IPS-NIHi7 (cell line): Measurements from ENCODE around the gene THUMPD3.

Experiments used
- DNase-seq: peaks from one replicate; pipeline ENCODE4 v3.0.0; 2012; ENCODE audit warnings: mixed read lengths; ENCODE audit errors: extremely low spot score

THUMPD3 gene

DNA sequence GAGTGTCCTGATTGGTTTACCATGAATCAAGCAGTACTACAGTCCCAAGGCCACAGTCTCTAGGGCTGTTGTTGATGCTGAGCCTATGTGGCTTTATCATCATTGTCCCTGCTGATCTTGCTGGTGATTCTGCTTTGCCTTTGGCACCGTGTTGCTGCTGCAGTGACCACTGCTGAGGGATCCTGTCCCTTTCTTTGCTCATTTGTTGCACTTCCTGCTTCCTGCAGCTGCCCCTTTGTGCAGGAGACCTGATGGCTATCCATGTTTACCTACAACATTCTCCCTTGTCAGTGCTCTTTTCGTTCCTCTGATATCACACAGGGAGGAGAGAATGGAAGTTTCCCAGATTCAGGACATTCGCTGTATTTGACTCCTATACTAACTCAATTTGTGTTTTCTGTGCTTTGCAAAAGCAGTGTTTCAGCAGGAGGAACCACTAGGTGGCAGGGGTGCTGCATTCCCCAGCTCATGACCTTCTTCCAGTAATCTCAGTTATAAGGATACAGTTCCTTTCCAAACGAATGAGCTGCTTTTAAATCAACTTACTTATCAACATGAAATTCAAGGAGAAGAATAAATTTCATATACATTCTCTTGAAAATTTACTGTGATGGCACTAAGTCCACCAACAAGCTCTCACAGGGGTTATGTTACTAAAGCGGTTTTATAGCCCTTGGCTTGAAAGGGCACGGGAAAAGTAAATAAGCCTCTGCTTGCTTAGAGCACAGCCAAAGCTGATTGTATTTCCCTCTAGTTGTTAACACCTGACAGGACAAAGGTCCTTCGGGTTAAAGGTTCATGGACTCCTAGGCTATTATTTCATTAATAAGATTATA lies 9.7 kb upstream of the THUMPD3 start:
- peak; percentile 71 for DNase-seq

DNA sequence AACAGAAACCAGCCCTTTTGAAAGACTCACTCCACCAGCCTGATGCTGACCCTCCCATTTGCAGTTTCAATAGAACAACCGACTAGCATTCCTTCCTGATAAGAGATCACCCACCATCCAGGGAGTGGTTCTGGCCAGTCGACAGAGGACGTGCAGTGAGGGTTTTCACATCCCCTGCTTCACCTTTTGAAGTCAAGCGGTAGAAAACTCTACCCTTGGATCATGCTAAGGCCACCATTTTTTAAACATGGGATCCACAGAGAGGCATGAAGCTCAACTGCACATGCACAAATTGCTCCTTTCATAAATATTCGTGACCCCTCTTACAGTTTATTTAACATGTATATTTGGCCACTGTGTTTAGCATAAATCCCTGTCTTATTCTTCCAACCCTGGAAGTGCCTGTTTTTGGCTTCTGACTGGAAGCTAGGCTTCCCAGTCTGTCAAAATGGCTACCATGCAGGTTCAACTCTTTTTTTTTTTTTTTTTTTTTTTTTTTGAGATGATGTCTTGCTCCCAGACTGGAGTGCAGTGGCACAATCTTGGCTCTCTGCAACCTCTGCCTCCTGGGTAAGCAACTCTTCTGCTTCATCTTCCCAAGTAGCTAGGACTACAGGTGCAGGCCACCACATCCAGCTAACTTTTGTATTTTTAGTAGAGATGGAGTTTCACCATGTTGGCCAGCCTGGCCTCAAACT lies 1.0 kb upstream of the THUMPD3 start:
- no peak for DNase-seq

DNA sequence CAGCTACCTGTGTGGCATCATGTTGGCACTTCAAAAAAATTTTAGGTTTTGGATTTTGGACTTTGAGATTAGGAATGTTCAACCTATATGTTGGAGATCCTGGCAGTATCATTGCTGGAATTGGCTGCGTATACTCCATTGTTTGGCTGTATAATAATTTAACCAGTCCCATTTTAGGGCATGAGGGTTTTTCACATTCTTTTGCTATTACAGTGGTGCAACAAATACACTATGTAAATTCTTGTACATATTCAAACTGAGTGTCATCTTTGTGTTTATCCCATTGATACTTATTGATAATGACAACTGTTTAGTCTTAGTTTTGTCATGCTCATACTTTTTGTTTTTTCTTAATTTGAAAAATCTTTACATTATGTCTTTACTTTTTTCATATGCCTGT lies 6.7 kb downstream of the THUMPD3 start:
- DNase-seq: no peak

DNA sequence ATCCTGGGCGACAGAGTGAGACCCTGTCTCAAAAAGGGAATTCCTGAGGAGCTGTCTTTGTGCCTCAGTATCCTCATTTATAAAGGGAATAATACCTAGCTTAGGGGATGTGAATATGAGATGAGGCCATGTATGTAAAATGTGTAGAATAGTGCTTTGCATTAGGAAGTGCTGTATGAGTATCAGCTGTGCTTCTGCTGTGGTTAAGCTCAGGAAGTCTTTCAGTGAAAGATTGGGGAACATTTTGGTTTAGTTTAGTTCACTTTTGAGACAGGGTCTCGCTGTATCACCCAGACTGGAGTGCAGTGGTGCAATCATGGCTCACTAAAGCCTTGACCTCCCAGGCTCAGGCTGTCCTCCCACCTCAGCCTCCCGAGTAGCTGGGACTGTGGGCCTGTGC lies 10.6 kb downstream of the THUMPD3 start:
- DNase-seq: no peak

DNA sequence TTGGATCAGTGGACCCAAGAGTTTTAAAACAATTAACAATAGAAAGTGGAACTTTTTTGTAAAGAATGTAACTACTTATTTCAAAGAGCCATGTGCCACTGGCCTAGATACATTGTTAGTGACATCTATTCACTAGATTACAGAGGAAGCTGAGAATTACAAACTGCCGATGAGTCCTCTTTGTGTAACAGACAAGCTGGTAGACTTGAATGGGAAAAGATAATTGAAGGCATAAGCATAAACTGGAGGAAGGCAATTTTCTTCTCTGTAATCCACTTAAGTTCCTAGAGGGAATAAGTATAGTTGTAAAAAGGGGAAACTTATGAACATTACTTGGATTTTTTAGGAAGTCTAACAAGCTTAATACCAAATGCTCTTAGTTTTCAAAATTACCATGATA lies 15.1 kb downstream of the THUMPD3 start:
- no peak for DNase-seq

DNA sequence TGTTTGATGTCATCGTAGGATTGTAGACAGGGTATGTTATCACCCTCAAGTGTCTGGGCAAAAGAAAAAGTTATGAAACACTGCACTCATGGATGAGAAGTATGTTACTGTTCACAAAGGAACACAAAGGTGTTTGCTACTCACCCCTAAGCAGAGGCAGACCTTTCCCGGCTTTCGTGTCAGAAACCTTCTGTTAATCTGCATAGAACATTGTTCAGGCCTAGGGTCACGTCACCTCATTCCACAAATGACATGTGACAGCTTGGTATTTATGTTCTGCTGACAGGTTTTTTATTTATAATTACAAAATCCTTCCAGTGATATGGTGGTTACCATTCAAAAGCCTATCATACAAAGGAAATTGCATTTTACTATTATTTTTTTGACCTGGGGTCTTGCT lies 16.5 kb downstream of the THUMPD3 start:
- DNase-seq: no peak

DNA sequence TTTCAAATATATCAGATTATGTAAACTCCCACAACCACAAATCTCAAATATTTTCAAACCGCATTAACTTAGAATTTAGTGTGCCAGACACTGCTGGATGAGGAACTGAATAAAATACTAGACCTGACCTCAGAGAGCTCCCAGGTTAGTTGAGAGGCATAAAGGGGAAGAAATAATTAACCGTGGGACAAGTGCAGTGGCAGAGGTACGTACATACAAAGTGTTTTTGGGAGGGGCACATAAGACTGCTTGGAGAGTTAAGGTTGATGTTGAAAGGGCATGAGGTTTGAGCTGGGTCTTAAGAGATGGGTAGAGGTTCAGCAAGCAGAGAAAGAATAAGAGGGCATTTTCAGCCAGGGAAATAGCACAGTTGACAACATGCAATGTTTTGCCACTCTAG lies 17.2 kb downstream of the THUMPD3 start:
- no peak for DNase-seq

DNA sequence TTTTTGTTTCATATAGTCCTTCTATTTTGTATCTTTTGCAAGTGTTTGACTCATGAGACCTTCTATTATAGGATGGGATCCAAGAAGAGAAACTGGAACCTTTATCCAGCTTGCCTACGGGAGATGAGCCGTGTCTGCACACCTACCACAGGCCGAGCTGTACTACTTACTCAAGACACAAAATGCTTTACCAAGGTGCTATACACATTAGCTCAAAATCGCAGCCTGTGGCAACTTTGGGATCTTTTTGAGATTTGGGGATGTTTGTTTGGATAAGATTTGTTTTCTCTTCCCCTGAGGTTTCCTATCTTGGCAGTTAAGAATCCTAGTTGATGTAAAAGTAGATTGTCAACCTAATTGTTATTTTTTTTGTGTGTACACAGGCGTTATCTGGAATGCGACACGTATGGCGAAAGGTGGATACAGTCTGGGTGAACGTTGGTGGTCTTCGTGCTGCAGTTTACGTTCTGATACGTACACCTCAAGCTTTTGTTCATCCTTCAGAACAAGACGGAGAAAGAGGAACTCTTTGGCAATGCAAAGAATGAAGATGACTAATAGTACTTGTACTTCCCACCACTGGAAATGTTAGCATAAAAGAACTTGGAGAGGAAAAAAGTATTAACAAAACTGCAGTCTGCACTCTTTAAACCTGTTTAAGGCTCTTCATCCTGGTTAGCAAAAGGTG lies 21.4 kb downstream of the THUMPD3 start:
- DNase-seq: no peak

DNA sequence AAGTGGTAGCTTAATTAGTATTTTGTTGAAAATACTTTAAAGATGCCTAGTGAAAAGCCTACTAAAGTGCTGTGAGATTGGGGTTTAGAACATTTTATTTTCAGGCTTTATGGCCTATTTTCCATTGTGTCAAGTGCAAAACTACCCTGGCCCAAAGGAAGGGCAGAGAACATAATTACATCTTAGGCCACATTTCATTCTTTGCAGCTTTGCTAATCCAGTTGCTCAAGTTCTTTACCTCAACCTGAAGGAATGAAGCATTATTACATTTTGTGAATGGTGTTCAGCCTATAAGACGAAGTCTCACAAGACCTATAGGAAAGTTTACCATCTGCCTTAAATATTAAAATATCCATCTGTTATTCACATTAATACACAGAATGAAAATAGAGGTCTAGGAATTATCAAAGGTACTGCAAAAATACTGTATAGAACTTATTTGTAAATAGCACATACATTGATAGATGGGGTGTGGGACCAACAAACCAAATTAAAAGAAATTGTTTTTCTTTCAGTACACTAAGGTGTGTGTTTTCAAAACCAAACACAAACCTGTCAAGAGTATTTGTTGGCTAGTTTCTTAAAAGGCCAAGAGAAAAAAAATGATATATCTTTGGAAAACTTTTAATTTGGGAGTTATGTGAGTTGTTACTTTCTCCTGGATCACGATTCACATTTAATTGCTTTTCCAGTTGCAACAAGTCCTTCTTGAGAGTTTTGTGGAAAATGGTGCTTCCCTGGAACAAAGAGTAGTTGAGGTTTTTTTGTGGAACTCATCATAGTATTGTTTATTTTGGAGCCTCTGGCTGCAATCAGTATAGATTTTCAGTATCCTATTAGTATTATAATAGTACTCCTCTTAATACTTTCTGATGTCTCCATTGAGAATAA lies 22.6 kb downstream of the THUMPD3 start:
- no peak for DNase-seq

DNA sequence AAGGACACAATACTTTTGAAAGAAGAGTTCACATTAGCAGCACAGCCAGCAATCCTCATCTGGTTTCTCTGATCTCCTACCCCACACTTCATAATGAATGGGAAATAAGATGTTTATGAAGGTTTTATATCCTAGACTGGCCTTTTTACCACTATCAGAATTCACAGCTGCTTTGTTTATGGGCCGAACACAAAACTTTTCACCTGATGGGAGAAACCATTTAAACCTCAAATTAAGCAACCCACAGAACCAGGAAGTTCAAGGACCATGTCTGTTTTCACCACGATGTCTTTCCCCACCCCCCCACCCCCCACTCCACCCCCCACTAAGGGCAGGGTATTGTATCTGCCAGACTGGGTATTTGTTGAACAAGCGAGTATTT lies 23.2 kb downstream of the THUMPD3 start:
- DNase-seq: no peak

DNA sequence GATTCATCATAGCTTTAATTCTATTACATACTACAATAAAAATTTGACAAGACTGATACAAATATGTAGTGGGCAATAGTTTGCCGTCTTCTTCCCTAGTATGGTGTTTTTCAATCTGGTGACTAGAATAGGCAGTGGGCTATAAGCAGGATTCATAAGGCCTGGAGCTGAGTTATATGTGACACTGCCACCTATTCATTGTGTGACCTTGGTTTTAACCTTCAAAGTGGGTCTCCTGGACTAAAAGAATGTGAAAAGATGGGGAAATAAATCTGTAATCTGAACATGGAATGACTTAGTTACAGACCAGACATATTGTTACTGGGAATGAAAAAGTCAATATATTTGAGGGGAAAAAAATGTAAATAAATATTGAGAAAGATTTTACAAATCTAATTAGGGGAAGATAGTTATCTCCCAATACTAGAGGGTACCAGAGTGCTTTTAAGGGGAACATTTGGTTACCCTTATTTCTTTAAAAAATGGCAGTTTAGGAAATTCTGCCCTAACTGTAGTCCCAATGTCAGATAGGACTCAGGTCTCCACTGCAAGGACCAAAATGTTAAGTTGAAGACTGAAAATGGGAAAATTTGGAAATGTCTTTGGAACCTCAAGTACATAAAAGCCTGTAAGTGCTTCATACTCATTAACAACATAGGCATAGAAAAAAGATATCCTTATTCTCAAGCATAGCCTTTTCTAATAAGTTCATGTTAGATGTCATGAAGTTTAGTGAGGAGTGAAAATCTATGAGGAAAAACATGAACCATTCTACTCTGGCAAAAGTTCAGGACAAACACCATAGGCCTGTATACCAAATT lies 23.9 kb downstream of the THUMPD3 start:
- DNase-seq: no peak

DNA sequence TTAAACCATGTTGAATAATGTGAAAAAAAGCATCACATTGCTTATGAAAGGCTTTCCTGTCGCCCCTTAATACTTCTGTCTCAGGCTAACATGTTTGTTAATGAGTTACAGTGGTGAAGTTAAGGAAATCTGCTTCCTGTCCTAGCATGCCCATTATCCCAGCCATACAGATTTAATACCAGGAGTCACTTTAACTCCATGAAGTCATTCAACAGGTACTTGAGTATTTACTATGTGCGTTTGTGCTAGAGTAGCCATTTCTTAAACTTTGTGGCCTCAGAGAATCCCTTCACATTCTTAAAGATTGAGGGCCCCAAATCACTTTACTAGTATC lies 24.4 kb downstream of the THUMPD3 start:
- DNase-seq: no peak

DNA sequence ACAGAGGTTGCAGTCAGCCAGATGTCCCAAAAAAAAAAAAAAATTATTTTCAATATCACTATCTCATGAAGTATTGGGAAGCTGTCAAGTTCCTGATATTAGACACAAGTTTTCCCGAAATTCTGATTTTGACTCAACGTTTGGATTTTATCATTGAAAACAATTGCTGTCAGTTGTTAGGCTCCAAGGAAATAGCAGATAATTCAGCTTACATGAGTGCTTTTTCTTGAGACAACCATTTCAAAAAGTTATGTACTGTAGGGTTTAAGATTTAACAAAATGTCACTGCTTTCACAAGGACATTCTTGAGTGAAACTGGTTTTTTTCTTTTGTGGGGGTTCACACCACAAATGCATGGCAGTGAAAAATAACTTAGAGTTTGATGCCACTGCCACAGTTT lies 25.3 kb downstream of the THUMPD3 start:
- no peak for DNase-seq

DNA sequence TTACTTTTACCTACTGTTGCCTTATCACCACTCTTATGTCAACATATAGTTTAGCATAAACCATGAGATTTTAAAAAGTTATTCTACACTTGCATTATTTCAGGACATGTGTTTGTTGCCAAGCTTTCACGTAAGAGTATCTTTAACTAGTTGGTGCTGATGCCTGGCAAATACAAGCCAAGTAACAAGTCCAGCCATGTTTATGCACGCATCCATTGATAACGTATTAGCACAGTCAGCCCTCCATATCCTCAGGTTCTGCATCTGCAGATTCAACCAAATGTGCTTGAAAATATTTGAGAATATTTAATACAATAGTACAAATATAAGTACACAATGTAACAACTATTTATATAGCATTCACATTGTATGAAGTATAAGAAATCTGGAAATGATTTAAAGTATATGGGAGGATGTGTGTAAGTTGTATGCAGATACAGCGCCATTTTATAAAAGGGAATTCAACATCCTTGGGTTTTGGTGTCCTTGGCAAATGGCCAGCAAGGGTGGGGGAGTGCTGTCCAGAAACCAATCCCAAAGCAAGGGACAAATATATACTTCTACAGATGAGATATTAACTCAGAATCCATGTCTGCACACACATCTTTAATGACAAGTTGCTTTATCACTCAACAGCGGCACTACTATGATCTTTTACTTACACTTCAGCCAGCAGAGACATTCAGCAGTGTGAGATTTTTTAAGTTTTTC lies 25.9 kb downstream of the THUMPD3 start:
- no peak for DNase-seq

DNA sequence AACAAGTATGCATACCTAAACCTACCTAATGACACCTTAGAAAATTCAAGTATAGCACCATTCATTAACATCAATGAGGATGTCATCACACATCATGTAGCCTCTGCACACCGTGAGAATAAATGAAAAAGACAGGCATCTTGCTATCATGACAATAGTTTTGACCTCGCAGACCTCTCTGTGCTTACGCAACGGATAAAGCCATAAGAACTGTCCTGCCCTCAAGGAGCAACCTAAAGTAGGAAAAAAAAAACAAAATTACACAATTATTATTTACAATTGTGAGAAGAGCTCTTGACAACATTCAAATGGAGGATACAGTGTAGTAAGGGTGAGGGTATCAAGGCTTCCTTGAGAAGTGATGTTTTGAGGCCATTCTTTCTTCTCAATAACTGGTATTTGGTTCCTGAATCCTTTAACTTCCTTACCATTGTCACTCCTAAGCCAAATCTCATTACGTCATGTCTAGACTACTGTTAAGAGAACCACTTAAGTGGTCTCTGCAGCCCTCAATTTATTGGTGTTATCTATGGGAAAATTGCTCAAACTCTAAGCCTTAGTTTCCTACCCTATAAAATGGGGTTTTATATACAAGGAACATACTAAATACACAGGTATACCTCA lies 27.5 kb downstream of the THUMPD3 start:
- DNase-seq: no peak

DNA sequence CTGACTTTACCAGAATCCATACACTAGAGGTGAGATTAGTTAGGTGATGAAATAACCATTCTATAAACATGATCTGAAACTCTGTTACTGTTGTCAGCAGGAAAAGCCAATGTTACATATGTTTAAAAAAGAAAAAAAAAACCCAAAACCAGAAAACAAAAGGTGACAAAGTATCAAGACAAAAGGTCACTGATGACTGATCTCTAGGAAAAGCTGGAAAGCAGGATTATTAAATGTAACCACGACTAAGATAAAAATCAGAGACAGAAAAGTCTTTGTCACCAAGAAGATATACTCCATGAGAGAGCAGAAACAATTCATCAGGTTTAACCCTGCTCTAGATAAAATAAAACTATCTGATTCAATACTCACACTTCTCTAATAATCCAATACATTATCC lies 29.2 kb downstream of the THUMPD3 start:
- DNase-seq: no peak

DNA sequence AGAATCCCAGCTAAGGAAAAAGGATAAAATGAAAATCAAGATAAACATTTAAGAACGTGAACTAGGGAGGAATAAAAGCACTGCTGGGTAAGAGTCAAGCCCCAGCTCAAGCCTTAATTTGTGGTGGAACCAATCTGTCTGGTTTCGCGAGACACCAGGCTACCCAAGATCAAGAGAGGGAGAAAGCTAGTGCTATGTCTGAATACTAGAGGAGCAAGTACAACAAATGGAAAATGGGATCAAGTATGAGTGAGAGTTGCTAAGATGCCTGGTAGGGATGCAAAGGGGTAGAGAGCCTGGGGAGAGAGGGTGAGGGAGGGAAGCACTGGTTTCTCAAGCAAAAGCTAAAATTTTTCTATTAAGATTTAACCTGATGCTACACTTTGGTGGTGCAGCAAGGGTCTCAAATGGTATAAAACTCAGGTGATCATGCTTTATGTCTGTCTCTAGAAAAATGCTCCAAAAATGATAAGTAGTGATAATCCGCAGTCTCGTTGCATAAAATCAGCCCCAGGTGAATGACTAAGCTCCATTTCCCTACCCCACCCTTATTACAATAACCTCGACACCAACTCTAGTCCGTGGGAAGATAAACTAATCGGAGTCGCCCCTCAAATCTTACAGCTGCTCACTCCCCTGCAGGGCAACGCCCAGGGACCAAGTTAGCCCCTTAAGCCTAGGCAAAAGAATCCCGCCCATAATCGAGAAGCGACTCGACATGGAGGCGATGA lies 32.9 kb downstream of the THUMPD3 start:
- no peak for DNase-seq

DNA sequence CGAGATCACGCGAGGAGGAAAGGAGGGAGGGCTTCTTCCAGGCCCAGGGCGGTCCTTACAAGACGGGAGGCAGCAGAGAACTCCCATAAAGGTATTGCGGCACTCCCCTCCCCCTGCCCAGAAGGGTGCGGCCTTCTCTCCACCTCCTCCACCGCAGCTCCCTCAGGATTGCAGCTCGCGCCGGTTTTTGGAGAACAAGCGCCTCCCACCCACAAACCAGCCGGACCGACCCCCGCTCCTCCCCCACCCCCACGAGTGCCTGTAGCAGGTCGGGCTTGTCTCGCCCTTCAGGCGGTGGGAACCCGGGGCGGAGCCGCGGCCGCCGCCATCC lies 33.4 kb downstream of the THUMPD3 start:
- DNase-seq: peak; percentile 75

DNA sequence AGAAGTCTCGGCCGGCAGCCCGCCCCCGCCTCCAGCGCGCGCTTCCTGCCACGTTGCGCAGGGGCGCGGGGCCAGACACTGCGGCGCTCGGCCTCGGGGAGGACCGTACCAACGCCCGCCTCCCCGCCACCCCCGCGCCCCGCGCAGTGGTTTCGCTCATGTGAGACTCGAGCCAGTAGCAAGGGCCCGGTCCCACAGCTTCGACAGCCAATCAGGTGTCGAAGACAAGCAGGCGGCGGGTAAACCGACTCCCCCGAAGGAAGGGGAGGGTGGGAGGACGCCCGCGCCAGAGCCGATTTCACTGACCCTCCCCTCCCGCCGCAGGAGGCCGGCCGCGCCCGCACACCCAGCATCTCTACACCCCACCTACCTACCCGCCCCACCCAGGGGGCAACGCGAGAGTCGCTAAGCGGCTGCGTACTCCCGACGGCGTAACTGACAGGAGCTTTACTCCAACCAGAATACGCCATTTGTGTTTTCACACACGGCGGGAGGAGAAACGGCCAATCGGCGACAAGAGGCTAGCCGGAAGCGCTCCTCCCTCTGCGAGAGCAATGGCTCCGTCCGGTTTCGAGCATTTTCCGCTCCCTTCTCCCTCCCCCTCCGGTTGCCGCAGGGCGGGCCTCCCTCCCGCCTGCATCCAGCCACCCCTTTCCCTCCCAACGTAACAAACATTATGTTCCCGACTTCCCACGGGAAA lies 33.9 kb downstream of the THUMPD3 start:
- peak; percentile 87 for DNase-seq
